Upper lobe of left lung (tissue), 4 donors: ENCODE measurements around the gene WNT11.

ENCODE experiments used
- CTCF ChIP-seq, 6 experiments: fragments of 450-650 bp in 4 of 6; fragments of 200-600 bp in 2 of 6; sonication (generic) in 2 of 6; IDR thresholded peaks; one replicate each; pipeline ENCODE4 v1.5.1; 2016 to 2019; ENCODE audit warnings: antibody characterized with exemption in 6 of 6
- POLR2AphosphoS5 ChIP-seq, 2 donors: sonication (generic); formaldehyde crosslinking; IDR thresholded peaks; one replicate each; pipeline ENCODE4 v1.5.1; 2017; ENCODE audit warnings: antibody characterized with exemption in 2 of 2

DNA sequence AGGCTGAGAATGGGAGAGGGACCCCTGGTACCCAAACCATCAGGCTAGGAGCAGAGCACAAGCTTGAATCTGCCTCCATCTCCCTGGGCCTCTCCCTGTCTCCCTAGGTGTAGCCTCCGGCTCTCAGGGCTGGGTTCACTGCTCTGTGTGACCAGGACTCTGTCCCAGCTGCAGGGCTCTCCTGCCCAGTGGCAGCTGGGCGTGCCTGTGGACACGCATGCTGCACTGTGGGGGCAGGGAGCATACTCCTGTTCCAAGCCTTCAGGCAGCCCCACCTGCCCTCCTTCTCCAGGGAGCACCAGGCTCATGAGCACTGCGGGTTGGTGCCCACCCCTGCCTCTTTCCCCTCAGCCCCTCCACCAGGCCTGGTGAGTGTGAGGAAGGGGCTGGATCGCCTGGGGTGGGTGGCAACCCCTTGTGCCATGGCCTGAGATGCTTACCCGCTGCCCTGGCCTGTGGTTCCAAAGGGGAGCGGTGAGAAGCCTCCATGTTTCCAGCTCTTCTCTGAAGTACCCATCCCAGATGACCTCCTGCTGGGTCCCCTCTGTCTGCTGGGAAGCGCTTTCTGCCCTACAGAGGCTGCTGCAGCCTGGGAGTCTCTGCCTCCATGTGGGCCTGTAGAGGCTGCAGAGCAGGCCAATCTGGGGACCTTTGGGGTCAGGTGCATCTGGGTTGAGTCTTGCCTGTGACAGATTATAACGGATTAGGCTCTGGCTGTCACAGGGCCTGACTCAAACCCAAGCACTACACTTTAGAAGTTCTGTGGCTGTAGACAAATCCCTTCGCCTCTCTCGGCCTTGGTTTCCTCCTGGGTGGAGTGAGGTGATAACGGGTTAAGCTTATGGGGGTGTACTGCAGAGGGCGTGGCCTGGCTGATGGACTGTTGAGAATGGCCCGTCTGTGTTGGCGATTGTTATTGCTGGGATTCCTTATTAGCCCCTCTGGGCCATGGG, 43.7 kb downstream of the WNT11 start:
- TF ChIP-seq CTCF (IDR thresholded peaks at IDR 0.05) (no peak), POLR2AphosphoS5 (IDR thresholded peaks at IDR 0.05) (no peak)
